ENCODE measurements around the gene TMEM239. TPM values are rescaled to one million over a fixed set of nuclear protein-coding genes. Genes with fewer than 3 reads are reported as not detected.

TMEM239 gene
- total RNA-seq, 2 donors from 2014 or later, result not detected

- Mint-ChIP-seq H3K27me3 (ENCODE audit: low read depth) (no peaks in the 10 kb centered on the region), H3K4me1 (ENCODE audit: low read depth) (peaks cover 1% of the 10 kb centered on the region), H3K27ac (no peak overlapping the region), H3K4me3 (no peak overlapping the region), H3K9me3 (no peaks in the 10 kb centered on the region), H3K36me3 (ENCODE audit: insufficient read depth in 2 of 2) (peaks cover 0 to 2% of the 10 kb centered on the region in 2 donors)
- no peak for DNase-seq
- no peak for ATAC-seq (replicated peaks in 1 of 2)
Observed at GRCh38 chr20:2859330-2860121, 43.4 kb downstream of the TMEM239 start.

GRCh38 chr20:2864626-2865025 lies 48.5 kb downstream of the TMEM239 start:
- H3K9me3 Mint-ChIP-seq, result no peaks in the 10 kb centered on the region
- peaks cover 0 to 4% of the 10 kb centered on the region in 2 donors for H3K36me3 Mint-ChIP-seq (ENCODE audit: insufficient read depth in 2 of 2)
- no peak overlapping the region for H3K4me3 Mint-ChIP-seq
- H3K27me3 Mint-ChIP-seq (ENCODE audit: low read depth), result no peaks in the 10 kb centered on the region
- peaks cover 37% of the 10 kb centered on the region for H3K4me1 Mint-ChIP-seq (ENCODE audit: low read depth)
- DNase-seq (no peak), ATAC-seq (replicated peaks in 1 of 2) (no peak)
- H3K27ac Mint-ChIP-seq, result no peak overlapping the region

GRCh38 chr20:2865101-2865500 lies 48.9 kb downstream of the TMEM239 start:
- peaks cover 37% of the 10 kb centered on the region for H3K4me1 Mint-ChIP-seq (ENCODE audit: low read depth)
- H3K4me3 Mint-ChIP-seq, result peak overlapping the region in 1 of 2 donors; percentile 35
- DNase-seq, result no peak
- no peak overlapping the region for H3K27ac Mint-ChIP-seq
- H3K9me3 Mint-ChIP-seq, result no peaks in the 10 kb centered on the region
- ATAC-seq (replicated peaks in 1 of 2), result no peak
- no peaks in the 10 kb centered on the region for H3K27me3 Mint-ChIP-seq (ENCODE audit: low read depth)
- H3K36me3 Mint-ChIP-seq (ENCODE audit: insufficient read depth in 2 of 2), result peaks cover 0 to 4% of the 10 kb centered on the region in 2 donors

GRCh38 chr20:2865630-2866029 lies 49.5 kb downstream of the TMEM239 start:
- Mint-ChIP-seq H3K27me3 (ENCODE audit: low read depth) (no peaks in the 10 kb centered on the region), H3K4me3 (peak overlapping the region in 1 of 2 donors; percentile 35), H3K4me1 (ENCODE audit: low read depth) (peaks cover 42% of the 10 kb centered on the region), H3K27ac (no peak overlapping the region), H3K36me3 (ENCODE audit: insufficient read depth in 2 of 2) (peaks cover 0 to 4% of the 10 kb centered on the region in 2 donors), H3K9me3 (no peaks in the 10 kb centered on the region)
- ATAC-seq (replicated peaks in 1 of 2), result peak; percentile 81 to 90
- DNase-seq, result peak; percentile 54 to 69

GRCh38 chr20:2866236-2866635 lies 50.1 kb downstream of the TMEM239 start:
- Mint-ChIP-seq H3K9me3 (no peaks in the 10 kb centered on the region), H3K27ac (no peak overlapping the region), H3K4me1 (ENCODE audit: low read depth) (peaks cover 48% of the 10 kb centered on the region), H3K27me3 (ENCODE audit: low read depth) (no peaks in the 10 kb centered on the region), H3K4me3 (peak overlapping the region in 1 of 2 donors; percentile 21), H3K36me3 (ENCODE audit: insufficient read depth in 2 of 2) (peaks cover 0 to 4% of the 10 kb centered on the region in 2 donors)
- ATAC-seq (replicated peaks in 1 of 2), result peak; percentile 35 to 50
- peak in 1 of 2 donors; percentile 27 for DNase-seq

GRCh38 chr20:2867081-2867864 lies 51.1 kb downstream of the TMEM239 start:
- Mint-ChIP-seq H3K4me1 (ENCODE audit: low read depth) (peaks cover 56% of the 10 kb centered on the region), H3K4me3 (no peak overlapping the region), H3K27ac (no peak overlapping the region), H3K9me3 (no peaks in the 10 kb centered on the region), H3K36me3 (ENCODE audit: insufficient read depth in 2 of 2) (peaks cover 0 to 3% of the 10 kb centered on the region in 2 donors), H3K27me3 (ENCODE audit: low read depth) (no peaks in the 10 kb centered on the region)
- no peak for DNase-seq
- ATAC-seq (replicated peaks in 1 of 2), result no peak

Other genes starting within 250 kb of the TMEM239 start
- 100 to 1,000 TPM; 263 to 392 TPM for gene NOP56, start 163.7 kb upstream of the TMEM239 start, total RNA-seq
- 100 to 1,000 TPM; 101 to 127 TPM for gene IDH3B, start 152.1 kb upstream of the TMEM239 start, total RNA-seq
- gene EBF4, start 123.6 kb upstream of the TMEM239 start, total RNA-seq, result 10 to 100 TPM in 1 of 2 donors, 1 to 10 TPM in 1; 8.9 to 23.0 TPM
- gene CPXM1, start 15.7 kb upstream of the TMEM239 start, total RNA-seq, result 1 to 10 TPM; 4.0 to 4.4 TPM
- gene C20orf141, start 1.4 kb upstream of the TMEM239 start, total RNA-seq, result not detected
- gene PCED1A, start 24.3 kb downstream of the TMEM239 start, total RNA-seq, result 10 to 100 TPM; 52.8 to 58.9 TPM
- gene VPS16, start 24.4 kb downstream of the TMEM239 start, total RNA-seq, result 10 to 100 TPM; 54.3 to 60.7 TPM
- 10 to 100 TPM; 81.2 to 85.9 TPM for gene PTPRA, start 57.1 kb downstream of the TMEM239 start, total RNA-seq
- gene GNRH2, start 227.3 kb downstream of the TMEM239 start, total RNA-seq, result 10 to 100 TPM in 1 of 2 donors, 1 to 10 TPM in 1; 5.5 to 87.1 TPM
- gene MRPS26, start 229.7 kb downstream of the TMEM239 start, total RNA-seq, result 100 to 1,000 TPM; 100 to 155 TPM

Data from activated T-cell treated with anti-CD3 and anti-CD28 coated beads, Interleukin-2, amount 50 U/mL, for 72 hours (primary cell).